ENCODE results near the gene INPP5K. TPM values are rescaled to one million over a fixed set of nuclear protein-coding genes. Genes with fewer than 3 reads are reported as not detected.

INPP5K gene
- total RNA-seq, 1 experiment from 2014 or later: 29.4 TPM

DNA sequence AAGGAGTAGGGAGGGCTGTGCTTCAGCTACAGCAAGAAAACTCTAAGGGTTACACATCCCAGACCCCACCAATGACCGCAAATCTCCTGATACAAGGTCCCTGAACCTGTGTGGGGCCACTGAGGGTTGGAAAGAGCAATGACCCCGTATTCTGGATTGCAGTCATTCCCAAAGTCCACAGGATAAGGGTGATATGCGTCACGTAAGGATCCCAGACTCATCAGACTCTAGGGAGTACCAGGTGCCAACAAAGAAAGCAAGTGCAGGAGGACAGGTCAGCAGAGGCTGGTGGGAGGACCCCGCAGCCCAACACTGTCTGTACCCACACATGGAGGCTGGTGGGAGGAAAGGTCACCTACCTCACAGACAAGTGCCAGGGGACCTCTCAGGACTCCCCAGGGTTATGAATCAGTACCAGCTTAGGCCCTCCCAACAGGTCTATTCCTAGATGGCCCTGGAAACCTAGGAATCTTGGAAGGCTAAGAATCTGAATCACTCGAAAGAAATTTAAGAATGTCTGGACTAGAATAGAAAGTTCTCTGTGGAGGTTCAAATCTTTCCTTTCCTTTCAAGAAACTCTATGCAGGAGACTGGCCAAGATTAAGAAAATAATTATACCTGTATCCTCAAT is 30.0 kb upstream of the INPP5K start:
- Histone ChIP-seq H2BK15ac (ENCODE audit: low read depth, low read length) (no peak overlapping the region), H3K4ac (ENCODE audit: low read depth, low read length) (no peak overlapping the region), H3K9ac (ENCODE audit: extremely low read depth, insufficient read length, low read length) (no peak overlapping the region), H2BK20ac (ENCODE audit: low read depth, low read length, poor library complexity, severe bottlenecking) (no peak overlapping the region), H2BK5ac (ENCODE audit: insufficient read length, low read length) (no peak overlapping the region), H3T11ph (ENCODE audit: low read length) (no peak overlapping the region), H3K56ac (ENCODE audit: insufficient read length, low read depth, low read length) (no peak overlapping the region), H2BK120ac (ENCODE audit: low read depth, low read length, poor library complexity, severe bottlenecking) (no peak overlapping the region), H3K27me3 (ENCODE audit: insufficient read depth, low read length) (no peaks in the 10 kb centered on the region), H2BK12ac (ENCODE audit: insufficient read length, low read depth, low read length) (no peak overlapping the region), H3K18ac (ENCODE audit: insufficient read length, low read depth, low read length) (no peak overlapping the region), H2AK5ac (ENCODE audit: insufficient read length, low read length) (no peak overlapping the region), H3K4me2 (ENCODE audit: insufficient read depth, insufficient read length, low read length) (no peak overlapping the region), H4K20me1 (ENCODE audit: control insufficient read depth, insufficient read depth, insufficient read length) (no peaks in the 10 kb centered on the region), H3K4me1 (ENCODE audit: insufficient read depth, low read length) (no peaks in the 10 kb centered on the region), H3K23ac (ENCODE audit: insufficient read length, low read depth, low read length) (no peak overlapping the region), H3K14ac (ENCODE audit: insufficient read depth, low read length) (no peak overlapping the region), H3K23me2 (ENCODE audit: insufficient read length, low read depth, low read length, poor library complexity, severe bottlenecking) (no peaks in the 10 kb centered on the region), H3K79me2 (ENCODE audit: insufficient read depth, low read length) (no peaks in the 10 kb centered on the region), H2AFZ (ENCODE audit: low read length) (no peak overlapping the region), H4K8ac (replicated peaks; ENCODE audit: insufficient read length, low read depth, low read length) (no peak overlapping the region), H4K5ac (ENCODE audit: insufficient read length, low read depth, low read length) (no peak overlapping the region), H4K91ac (ENCODE audit: insufficient read length, low read depth, low read length) (no peak overlapping the region), H3K79me1 (ENCODE audit: insufficient read depth, low read depth, low read length, poor library complexity, severe bottlenecking) (no peaks in the 10 kb centered on the region), H3K9me3 (ENCODE audit: control insufficient read depth, low read depth, low read length) (no peaks in the 10 kb centered on the region), H3K27ac (ENCODE audit: insufficient read length, low read depth, low read length) (no peak overlapping the region)
- H3K4me3 Mint-ChIP-seq: no peak overlapping the region
- no peaks in the 10 kb centered on the region for H3K9me3 Mint-ChIP-seq
- no peaks in the 10 kb centered on the region for H3K27me3 Mint-ChIP-seq (ENCODE audit: low read depth)
- peak overlapping the region in 1 of 3 experiments; percentile 20; a peak in 1 of 7 replicates for H3K27ac Mint-ChIP-seq
- H3K36me3 Mint-ChIP-seq (ENCODE audit: insufficient read depth in 1 of 3, low read depth in 3 of 3): peaks cover 24 to 81% (median 56%) of the 10 kb centered on the region in 3 experiments; a peak in 6 of 7 replicates
- no peak for DNase-seq
- no CpG with 5 or more reads among the region's 6 CpGs for WGBS (ENCODE audit: extremely low coverage, insufficient read length, low lambda C conversion rate)
- no peak for TF ChIP-seq CTCF (conservative IDR thresholded peaks at IDR 0.05)
- peaks cover 0 to 8% of the 10 kb centered on the region in 2 experiments; a peak in 2 of 4 replicates for H3K4me1 Mint-ChIP-seq

All from H9 (cell line).